ENCODE measurements around the gene EPAS1. TPM values are rescaled to one million over a fixed set of nuclear protein-coding genes. Genes with fewer than 3 reads are reported as not detected.

EPAS1 gene
- polyA plus RNA-seq, 2 of the 4 experiments (the other 2 are of a cell fraction): 128 to 143 TPM

DNA sequence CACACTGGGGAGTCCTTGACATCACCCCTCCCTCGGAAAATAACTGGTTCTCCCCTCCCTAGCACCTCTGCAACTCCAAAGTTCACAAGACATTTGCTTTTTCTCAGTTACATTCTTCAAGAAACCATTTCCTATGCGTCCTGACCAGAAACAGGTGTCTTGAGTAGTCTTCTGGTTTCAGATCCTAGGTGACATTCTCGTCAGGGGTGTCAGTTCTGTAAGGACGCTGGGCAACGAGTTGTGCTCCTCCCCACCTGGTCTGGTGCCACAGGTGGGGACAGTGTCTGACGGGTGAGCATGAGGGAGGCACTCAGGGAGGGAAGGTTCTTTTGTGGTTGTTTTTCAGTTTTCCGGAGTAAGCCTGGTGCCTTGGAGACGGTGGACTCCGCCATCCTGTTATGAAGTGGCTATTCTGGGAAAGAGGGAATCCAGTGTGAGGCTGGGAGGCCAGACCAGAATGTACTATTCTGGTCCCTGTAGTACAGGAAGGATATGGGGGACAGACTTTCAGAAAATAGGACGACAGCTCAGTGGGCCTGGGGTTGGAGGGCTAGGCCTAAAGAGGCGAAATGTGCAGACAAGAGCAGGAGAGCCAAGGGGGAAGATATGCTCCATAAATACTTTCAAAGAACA lies 50.6 kb downstream of the EPAS1 start (continued):
- TF ChIP-seq, protein P1, sequence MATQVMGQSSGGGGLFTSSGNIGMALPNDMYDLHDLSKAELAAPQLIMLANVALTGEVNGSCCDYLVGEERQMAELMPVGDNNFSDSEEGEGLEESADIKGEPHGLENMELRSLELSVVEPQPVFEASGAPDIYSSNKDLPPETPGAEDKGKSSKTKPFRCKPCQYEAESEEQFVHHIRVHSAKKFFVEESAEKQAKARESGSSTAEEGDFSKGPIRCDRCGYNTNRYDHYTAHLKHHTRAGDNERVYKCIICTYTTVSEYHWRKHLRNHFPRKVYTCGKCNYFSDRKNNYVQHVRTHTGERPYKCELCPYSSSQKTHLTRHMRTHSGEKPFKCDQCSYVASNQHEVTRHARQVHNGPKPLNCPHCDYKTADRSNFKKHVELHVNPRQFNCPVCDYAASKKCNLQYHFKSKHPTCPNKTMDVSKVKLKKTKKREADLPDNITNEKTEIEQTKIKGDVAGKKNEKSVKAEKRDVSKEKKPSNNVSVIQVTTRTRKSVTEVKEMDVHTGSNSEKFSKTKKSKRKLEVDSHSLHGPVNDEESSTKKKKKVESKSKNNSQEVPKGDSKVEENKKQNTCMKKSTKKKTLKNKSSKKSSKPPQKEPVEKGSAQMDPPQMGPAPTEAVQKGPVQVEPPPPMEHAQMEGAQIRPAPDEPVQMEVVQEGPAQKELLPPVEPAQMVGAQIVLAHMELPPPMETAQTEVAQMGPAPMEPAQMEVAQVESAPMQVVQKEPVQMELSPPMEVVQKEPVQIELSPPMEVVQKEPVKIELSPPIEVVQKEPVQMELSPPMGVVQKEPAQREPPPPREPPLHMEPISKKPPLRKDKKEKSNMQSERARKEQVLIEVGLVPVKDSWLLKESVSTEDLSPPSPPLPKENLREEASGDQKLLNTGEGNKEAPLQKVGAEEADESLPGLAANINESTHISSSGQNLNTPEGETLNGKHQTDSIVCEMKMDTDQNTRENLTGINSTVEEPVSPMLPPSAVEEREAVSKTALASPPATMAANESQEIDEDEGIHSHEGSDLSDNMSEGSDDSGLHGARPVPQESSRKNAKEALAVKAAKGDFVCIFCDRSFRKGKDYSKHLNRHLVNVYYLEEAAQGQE (IDR thresholded peaks at IDR 0.05): no peak
- TF ChIP-seq FOSB (CRISPR knock-in tag; IDR thresholded peaks at IDR 0.05) (no peak), SMC3 (IDR thresholded peaks at IDR 0.05) (no peak)

DNA sequence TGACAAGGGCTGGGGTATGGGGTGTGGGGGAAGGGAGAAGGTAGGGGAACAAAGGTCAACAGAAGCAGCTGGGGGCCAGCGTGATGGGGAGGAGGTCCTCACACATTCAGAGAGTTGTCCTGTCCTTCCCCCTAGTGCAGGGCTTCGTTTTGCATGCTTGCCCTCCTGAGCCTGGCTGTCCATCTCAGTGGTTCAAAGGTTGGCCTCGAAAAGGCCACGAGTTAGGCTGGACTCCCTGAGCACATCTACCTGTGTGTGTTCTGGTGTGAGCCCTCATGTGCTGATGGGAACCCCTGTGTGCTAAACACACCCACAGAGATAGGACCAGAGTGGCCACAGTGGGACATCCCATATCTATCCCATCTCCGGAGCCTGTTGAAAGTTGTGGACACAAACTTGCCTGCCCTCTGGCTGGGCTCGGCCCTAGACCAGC lies 51.9 kb downstream of the EPAS1 start:
- FAIRE-seq (no peak), DNase-seq (ENCODE audit: low read depth in 1 of 2, low spot score in 1 of 2) (no peak), ATAC-seq (no peak; a peak in 1 of 6 replicates)
- H3K4me1 ChIP-seq: peaks cover 4% of the 10 kb centered on the region; the same call in 1 of the 3 replicates
- TF ChIP-seq FOXS1 (CRISPR knock-in tag; IDR thresholded peaks at IDR 0.05) (no peak), POLR2A (IDR thresholded peaks at IDR 0.05; ENCODE audit: low read length) (peak; percentile 16; the same call in 1 of the 2 replicates), BHLHE40 (IDR thresholded peaks at IDR 0.05; ENCODE audit: low read depth, low read length) (no peak)
- TF ChIP-seq, protein P2, sequence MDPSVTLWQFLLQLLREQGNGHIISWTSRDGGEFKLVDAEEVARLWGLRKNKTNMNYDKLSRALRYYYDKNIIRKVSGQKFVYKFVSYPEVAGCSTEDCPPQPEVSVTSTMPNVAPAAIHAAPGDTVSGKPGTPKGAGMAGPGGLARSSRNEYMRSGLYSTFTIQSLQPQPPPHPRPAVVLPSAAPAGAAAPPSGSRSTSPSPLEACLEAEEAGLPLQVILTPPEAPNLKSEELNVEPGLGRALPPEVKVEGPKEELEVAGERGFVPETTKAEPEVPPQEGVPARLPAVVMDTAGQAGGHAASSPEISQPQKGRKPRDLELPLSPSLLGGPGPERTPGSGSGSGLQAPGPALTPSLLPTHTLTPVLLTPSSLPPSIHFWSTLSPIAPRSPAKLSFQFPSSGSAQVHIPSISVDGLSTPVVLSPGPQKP (IDR thresholded peaks at IDR 0.05; ENCODE audit: low read depth, low read length): no peak
- no peak overlapping the region for H3K4me2 ChIP-seq
- WGBS (ENCODE audit: missing lambda C conversion rate): 77% methylated on average over 6 of the region's 6 CpGs
- H3K9me3 ChIP-seq: no peaks in the 10 kb centered on the region
- CTCF ChIA-PET: interaction anchor here (0.6 to 1.6 kb wide), 3 partner anchors 14 to 1808 kb away, joined by 3 to 6 read pairs (median 3); no protein-coding TSS in a partner anchor
- peak overlapping the region in 1 of 2 experiments; percentile 6; a peak in 1 of 6 replicates for H3K27ac ChIP-seq
- no peak overlapping the region for H3K4me3 ChIP-seq
- POLR2A ChIA-PET: no interaction called here

DNA sequence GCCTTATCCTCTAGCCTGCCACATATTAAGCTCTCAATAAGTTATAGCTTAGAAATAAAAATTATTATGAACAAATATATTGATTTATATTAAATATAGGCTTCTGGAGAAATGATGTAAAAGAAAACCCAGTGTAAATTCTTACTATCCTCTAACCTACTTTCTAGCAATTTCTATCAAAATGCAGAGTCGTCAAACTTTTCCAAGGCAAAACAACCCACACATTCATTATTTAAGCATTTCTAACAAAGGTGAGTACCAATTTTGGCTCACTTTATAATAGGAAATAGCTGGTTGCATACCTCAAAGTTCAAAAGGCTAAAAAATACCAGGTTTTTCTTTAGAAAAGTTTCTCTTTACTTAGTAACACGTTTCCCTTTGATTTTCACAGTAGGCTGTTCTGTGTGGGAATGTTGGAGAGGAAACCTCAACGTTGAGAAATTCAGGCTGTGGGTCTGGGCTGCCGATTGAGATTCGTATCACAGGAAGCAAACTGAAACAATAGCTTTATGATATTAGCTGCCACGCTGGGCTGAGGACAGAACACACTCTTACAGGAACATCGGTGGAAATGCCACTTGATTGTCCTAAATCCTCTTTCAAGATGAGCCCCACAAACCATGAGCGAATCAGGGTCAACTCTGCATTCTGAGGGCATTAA lies 53.0 kb downstream of the EPAS1 start:
- CTCF ChIA-PET: interaction anchor here (0.6 to 1.6 kb wide), 3 partner anchors 13 to 569 kb away, joined by 3 to 6 read pairs (median 3); no protein-coding TSS in a partner anchor
- TF ChIP-seq MAFK (IDR thresholded peaks at IDR 0.05; ENCODE audit: partially characterized antibody) (peak; percentile 54), RNF2 (IDR thresholded peaks at IDR 0.05; ENCODE audit: borderline replicate concordance, low read depth) (no peak)
- TF ChIP-seq, protein P3, sequence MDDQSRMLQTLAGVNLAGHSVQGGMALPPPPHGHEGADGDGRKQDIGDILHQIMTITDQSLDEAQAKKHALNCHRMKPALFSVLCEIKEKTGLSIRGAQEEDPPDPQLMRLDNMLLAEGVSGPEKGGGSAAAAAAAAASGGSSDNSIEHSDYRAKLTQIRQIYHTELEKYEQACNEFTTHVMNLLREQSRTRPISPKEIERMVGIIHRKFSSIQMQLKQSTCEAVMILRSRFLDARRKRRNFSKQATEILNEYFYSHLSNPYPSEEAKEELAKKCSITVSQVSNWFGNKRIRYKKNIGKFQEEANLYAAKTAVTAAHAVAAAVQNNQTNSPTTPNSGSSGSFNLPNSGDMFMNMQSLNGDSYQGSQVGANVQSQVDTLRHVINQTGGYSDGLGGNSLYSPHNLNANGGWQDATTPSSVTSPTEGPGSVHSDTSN (IDR thresholded peaks at IDR 0.05): no peak
- H3K9me3 ChIP-seq: no peaks in the 10 kb centered on the region
- POLR2A ChIA-PET: no interaction called here
- no peak for ATAC-seq
- H3K4me1 ChIP-seq: no peaks in the 10 kb centered on the region; the same call in 2 of the 3 replicates
- no peak overlapping the region for H3K4me2 ChIP-seq
- H3K27ac ChIP-seq: no peak overlapping the region
- no peak overlapping the region for H3K4me3 ChIP-seq
- DNase-seq (ENCODE audit: low read depth in 1 of 2, low spot score in 1 of 2): no peak
- WGBS (ENCODE audit: missing lambda C conversion rate): 88% methylated on average over 8 of the region's 8 CpGs
- FAIRE-seq: no peak

DNA sequence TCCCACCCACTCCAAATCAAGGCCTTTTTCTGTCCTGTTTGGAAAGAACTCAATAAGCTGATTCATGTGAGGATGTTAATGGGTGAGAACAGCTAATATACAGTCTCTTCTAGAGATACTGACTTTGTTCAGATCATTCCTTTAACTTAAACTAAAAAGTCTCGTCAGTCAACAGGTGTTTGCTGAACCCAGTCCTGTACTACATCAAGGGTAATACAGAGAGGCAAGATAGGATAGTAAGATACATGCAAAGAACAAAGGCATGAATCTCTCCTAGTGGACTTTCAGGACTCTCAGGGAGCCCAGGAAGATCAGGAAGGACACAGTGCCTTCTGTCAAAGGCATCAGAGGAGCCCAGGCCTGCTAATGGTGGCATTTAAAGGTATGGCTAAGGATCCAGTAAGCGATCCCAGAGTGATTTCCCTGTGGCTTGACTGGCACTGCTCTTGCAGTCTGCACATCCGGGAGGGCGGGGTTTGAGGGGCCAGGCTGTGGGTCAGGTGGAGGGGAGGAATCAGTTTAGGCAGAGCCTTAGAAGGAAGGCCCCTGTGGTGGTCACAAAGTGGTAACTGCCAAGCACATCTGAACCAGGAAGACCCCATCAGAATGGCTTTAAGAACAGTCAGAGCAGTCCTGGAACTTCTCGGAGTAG lies 54.0 kb downstream of the EPAS1 start:
- 97% methylated on average over 5 of the region's 5 CpGs for WGBS (ENCODE audit: missing lambda C conversion rate)
- Histone ChIP-seq H3K27ac (0 out of 6 replicates have a peak overlapping the region, but pooled peaks of 1 of the 2 experiments have one; percentile 4), H3K4me1 (no peaks in the 10 kb centered on the region), H3K4me2 (no peak overlapping the region), H3K9me3 (no peaks in the 10 kb centered on the region), H3K4me3 (no peak overlapping the region)
- no peak for FAIRE-seq
- ChIA-PET POLR2A (no interaction called here), CTCF (interaction anchor here (0.6 kb wide), 1 partner anchor 18 kb away, joined by 3 read pairs; no protein-coding TSS in a partner anchor)
- ATAC-seq: no peak
- no peak for DNase-seq (ENCODE audit: low read depth in 1 of 2, low spot score in 1 of 2)
- TF ChIP-seq HEYL (CRISPR knock-in tag; IDR thresholded peaks at IDR 0.05): no peak
- no peak for TF ChIP-seq SMC3 (IDR thresholded peaks at IDR 0.05)
- TF ChIP-seq, protein P4, sequence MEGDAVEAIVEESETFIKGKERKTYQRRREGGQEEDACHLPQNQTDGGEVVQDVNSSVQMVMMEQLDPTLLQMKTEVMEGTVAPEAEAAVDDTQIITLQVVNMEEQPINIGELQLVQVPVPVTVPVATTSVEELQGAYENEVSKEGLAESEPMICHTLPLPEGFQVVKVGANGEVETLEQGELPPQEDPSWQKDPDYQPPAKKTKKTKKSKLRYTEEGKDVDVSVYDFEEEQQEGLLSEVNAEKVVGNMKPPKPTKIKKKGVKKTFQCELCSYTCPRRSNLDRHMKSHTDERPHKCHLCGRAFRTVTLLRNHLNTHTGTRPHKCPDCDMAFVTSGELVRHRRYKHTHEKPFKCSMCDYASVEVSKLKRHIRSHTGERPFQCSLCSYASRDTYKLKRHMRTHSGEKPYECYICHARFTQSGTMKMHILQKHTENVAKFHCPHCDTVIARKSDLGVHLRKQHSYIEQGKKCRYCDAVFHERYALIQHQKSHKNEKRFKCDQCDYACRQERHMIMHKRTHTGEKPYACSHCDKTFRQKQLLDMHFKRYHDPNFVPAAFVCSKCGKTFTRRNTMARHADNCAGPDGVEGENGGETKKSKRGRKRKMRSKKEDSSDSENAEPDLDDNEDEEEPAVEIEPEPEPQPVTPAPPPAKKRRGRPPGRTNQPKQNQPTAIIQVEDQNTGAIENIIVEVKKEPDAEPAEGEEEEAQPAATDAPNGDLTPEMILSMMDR (IDR thresholded peaks at IDR 0.05): no peak
- TF ChIP-seq, protein P3 (IDR thresholded peaks at IDR 0.05): no peak
- no peak for TF ChIP-seq EHF (CRISPR knock-in tag; IDR thresholded peaks at IDR 0.05)
- TF ChIP-seq ZNF302 (CRISPR knock-in tag; IDR thresholded peaks at IDR 0.05): no peak
- no peak for TF ChIP-seq JUNB (IDR thresholded peaks at IDR 0.05)
- TF ChIP-seq ZC3H11A (IDR thresholded peaks at IDR 0.05): no peak
- no peak for TF ChIP-seq CHD4 (IDR thresholded peaks at IDR 0.05; ENCODE audit: borderline replicate concordance)
- TF ChIP-seq EHMT2 (IDR thresholded peaks at IDR 0.05; ENCODE audit: low read depth): no peak
- no peak for TF ChIP-seq CEBPB (IDR thresholded peaks at IDR 0.05)
- no peak for TF ChIP-seq MAZ (IDR thresholded peaks at IDR 0.05; ENCODE audit: borderline replicate concordance, low read depth, low read length)
